ENCODE measurements around the gene CLDN18. TPM values are rescaled to one million over a fixed set of nuclear protein-coding genes. Genes with fewer than 3 reads are reported as not detected.

CLDN18 gene
- total and polyA plus RNA-seq, 2 experiments from 2014 or later, result 0.19 TPM; not detected in 1

DNA sequence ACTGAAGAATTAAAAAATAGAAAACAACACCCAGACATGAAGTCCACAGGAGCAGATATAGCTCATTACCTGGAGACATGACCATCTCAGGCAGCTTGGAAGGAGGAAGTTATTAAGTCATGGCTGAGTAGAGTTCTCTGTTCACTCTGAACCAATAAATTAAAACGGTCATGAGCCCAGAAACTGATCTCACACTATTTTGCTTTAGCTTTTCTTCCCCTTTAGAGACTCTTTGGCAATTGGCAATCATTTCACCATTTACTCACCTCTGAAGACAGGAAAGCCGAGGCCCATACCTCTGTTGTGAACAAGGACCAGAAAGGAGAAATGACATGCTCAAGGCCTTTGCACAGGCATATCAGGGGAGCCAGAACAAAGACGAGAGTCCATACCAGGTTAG lies 26.6 kb downstream of the CLDN18 start:
- H3K27me3 Mint-ChIP-seq (ENCODE audit: insufficient read depth, low read depth, poor library complexity), result no peaks in the 10 kb centered on the region
- H3K36me3 Mint-ChIP-seq (ENCODE audit: low read depth), result no peaks in the 10 kb centered on the region
- H3K9me3 Mint-ChIP-seq, result no peaks in the 10 kb centered on the region
- TF ChIP-seq ZNF114 (CRISPR knock-in tag; IDR thresholded peaks at IDR 0.05), result no peak
- TF ChIP-seq ETS1 (IDR thresholded peaks at IDR 0.05), result no peak
- TF ChIP-seq ZNF331 (CRISPR knock-in tag; IDR thresholded peaks at IDR 0.05; ENCODE audit: low read depth), result no peak
- TF ChIP-seq, protein P1, sequence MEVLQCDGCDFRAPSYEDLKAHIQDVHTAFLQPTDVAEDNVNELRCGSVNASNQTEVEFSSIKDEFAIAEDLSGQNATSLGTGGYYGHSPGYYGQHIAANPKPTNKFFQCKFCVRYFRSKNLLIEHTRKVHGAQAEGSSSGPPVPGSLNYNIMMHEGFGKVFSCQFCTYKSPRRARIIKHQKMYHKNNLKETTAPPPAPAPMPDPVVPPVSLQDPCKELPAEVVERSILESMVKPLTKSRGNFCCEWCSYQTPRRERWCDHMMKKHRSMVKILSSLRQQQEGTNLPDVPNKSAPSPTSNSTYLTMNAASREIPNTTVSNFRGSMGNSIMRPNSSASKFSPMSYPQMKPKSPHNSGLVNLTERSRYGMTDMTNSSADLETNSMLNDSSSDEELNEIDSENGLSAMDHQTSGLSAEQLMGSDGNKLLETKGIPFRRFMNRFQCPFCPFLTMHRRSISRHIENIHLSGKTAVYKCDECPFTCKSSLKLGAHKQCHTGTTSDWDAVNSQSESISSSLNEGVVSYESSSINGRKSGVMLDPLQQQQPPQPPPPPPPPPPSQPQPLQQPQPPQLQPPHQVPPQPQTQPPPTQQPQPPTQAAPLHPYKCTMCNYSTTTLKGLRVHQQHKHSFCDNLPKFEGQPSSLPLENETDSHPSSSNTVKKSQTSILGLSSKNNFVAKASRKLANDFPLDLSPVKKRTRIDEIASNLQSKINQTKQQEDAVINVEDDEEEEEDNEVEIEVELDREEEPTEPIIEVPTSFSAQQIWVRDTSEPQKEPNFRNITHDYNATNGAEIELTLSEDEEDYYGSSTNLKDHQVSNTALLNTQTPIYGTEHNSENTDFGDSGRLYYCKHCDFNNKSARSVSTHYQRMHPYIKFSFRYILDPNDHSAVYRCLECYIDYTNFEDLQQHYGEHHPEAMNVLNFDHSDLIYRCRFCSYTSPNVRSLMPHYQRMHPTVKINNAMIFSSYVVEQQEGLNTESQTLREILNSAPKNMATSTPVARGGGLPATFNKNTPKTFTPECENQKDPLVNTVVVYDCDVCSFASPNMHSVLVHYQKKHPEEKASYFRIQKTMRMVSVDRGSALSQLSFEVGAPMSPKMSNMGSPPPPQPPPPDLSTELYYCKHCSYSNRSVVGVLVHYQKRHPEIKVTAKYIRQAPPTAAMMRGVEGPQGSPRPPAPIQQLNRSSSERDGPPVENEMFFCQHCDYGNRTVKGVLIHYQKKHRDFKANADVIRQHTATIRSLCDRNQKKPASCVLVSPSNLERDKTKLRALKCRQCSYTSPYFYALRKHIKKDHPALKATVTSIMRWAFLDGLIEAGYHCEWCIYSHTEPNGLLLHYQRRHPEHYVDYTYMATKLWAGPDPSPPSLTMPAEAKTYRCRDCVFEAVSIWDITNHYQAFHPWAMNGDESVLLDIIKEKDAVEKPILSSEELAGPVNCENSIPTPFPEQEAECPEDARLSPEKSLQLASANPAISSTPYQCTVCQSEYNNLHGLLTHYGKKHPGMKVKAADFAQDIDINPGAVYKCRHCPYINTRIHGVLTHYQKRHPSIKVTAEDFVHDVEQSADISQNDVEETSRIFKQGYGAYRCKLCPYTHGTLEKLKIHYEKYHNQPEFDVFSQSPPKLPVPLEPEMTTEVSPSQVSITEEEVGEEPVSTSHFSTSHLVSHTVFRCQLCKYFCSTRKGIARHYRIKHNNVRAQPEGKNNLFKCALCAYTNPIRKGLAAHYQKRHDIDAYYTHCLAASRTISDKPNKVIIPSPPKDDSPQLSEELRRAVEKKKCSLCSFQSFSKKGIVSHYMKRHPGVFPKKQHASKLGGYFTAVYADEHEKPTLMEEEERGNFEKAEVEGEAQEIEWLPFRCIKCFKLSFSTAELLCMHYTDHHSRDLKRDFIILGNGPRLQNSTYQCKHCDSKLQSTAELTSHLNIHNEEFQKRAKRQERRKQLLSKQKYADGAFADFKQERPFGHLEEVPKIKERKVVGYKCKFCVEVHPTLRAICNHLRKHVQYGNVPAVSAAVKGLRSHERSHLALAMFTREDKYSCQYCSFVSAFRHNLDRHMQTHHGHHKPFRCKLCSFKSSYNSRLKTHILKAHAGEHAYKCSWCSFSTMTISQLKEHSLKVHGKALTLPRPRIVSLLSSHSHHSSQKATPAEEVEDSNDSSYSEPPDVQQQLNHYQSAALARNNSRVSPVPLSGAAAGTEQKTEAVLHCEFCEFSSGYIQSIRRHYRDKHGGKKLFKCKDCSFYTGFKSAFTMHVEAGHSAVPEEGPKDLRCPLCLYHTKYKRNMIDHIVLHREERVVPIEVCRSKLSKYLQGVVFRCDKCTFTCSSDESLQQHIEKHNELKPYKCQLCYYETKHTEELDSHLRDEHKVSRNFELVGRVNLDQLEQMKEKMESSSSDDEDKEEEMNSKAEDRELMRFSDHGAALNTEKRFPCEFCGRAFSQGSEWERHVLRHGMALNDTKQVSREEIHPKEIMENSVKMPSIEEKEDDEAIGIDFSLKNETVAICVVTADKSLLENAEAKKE (CRISPR knock-in tag; IDR thresholded peaks at IDR 0.05), result no peak
- TF ChIP-seq POLR2AphosphoS5 (IDR thresholded peaks at IDR 0.05; ENCODE audit: low read depth), result no peak
- no peak for TF ChIP-seq STAT1 (IDR thresholded peaks at IDR 0.05; ENCODE audit: unreplicated experiment)
- TF ChIP-seq CREB1 (CRISPR knock-in tag; IDR thresholded peaks at IDR 0.05; ENCODE audit: low read depth), result no peak
- no peak for TF ChIP-seq EZH2phosphoT487 (IDR thresholded peaks at IDR 0.05; ENCODE audit: unreplicated experiment)
- no peak for TF ChIP-seq REST (IDR thresholded peaks at IDR 0.05; ENCODE audit: unreplicated experiment)
- TF ChIP-seq CTCF (conservative IDR thresholded peaks at IDR 0.05; ENCODE audit: low read depth in 2 of 2), result no peak
- no peak for TF ChIP-seq JUNB (IDR thresholded peaks at IDR 0.05; ENCODE audit: unreplicated experiment)
- no peaks in the 10 kb centered on the region for H3K79me2 ChIP-seq (replicated peaks; ENCODE audit: insufficient read depth)
- ATAC-seq (no peak), DNase-seq (ENCODE audit: low spot score) (no peak)
- H3K27me3 ChIP-seq (ENCODE audit: insufficient read depth), result no peaks in the 10 kb centered on the region
- no peak overlapping the region for H3K27ac ChIP-seq (ENCODE audit: low read depth)
- H2AFZ ChIP-seq, result no peak overlapping the region
- H3K4me3 Mint-ChIP-seq, result no peak overlapping the region
- H3K4me1 Mint-ChIP-seq, result no peaks in the 10 kb centered on the region; the same call in 2 of the 3 replicates
- peaks cover 7% of the 10 kb centered on the region; the same call in 1 of the 2 replicates for H3K9me2 ChIP-seq (ENCODE audit: insufficient read depth)
- H3K36me3 ChIP-seq (ENCODE audit: insufficient read depth), result no peaks in the 10 kb centered on the region
- no peaks in the 10 kb centered on the region for H3K4me1 ChIP-seq (ENCODE audit: insufficient read depth)
- H4K20me1 ChIP-seq (replicated peaks; ENCODE audit: insufficient read depth), result no peaks in the 10 kb centered on the region
- H3K4me3 ChIP-seq, result no peak overlapping the region
- H3K4me2 ChIP-seq, result no peak overlapping the region
- H3K27ac Mint-ChIP-seq, result no peak overlapping the region
- H3F3A ChIP-seq (replicated peaks; ENCODE audit: low read depth), result no peaks in the 10 kb centered on the region
